OCI-LY1 (cell line): ENCODE data around the gene ADAMTSL2.

Source experiments
- EZH2 ChIP-seq: fragments of 200-600 bp; sonication (generic), shearing (Covaris generic); IDR thresholded peaks from 2 replicates; pipeline ENCODE4 v1.8.0; 2017; ENCODE audit warnings: borderline replicate concordance, mixed run types, mild to moderate bottlenecking, antibody characterized with exemption, low read length, moderate library complexity, mixed read lengths
- TF ChIP-seq, protein P1 (sequence below): fragments of 200-600 bp; sonication (generic), shearing (Covaris generic); IDR thresholded peaks from 2 replicates; pipeline ENCODE4 v1.5.1; 2017; ENCODE audit warnings: mild to moderate bottlenecking, antibody characterized with exemption, low read length, moderate library complexity, mixed read lengths

DNA sequence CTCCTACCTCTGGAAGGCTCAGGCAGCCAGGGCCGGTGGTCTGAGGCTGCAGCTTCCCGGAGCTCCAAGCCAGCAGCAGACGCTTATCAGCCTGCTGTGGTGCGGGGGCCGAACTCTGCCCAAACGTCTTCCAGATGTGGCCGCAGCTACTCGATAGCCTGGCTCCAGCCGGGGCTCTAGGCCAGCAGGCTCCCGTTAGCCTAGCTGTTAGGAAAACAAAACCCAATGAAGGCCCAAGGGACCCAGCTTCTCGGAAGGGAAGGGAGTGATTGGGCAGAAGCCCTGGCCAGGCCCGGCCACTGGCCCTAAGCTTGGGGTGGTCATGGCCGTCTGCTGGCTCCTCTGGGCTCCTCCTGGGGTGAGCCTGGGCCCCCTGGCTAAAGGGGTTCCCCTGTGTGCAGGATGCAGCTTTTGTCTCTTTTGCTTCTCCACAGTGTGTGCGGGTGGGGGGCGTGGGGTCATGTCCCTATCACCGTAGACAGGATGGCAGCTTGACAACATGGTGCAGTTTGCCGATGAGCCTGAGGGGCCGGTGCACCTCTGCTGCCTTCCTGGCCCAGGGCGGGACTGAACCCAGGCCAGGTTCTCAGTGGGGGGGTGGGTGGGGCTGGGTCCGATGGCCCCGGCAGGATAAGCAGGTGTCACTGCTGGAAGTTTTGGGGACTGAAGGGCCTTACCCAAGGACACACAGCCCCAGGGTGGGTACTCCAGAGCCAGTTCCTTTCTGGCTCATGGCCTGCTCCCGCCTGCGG is 28.4 kb upstream of the ADAMTSL2 start:
- TF ChIP-seq EZH2, result no peak
- TF ChIP-seq, protein P1, sequence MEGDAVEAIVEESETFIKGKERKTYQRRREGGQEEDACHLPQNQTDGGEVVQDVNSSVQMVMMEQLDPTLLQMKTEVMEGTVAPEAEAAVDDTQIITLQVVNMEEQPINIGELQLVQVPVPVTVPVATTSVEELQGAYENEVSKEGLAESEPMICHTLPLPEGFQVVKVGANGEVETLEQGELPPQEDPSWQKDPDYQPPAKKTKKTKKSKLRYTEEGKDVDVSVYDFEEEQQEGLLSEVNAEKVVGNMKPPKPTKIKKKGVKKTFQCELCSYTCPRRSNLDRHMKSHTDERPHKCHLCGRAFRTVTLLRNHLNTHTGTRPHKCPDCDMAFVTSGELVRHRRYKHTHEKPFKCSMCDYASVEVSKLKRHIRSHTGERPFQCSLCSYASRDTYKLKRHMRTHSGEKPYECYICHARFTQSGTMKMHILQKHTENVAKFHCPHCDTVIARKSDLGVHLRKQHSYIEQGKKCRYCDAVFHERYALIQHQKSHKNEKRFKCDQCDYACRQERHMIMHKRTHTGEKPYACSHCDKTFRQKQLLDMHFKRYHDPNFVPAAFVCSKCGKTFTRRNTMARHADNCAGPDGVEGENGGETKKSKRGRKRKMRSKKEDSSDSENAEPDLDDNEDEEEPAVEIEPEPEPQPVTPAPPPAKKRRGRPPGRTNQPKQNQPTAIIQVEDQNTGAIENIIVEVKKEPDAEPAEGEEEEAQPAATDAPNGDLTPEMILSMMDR, result no peak
